ENCODE measurements around the gene CAND2. TPM values are rescaled to one million over a fixed set of nuclear protein-coding genes. Genes with fewer than 3 reads are reported as not detected.

CAND2 gene
- total and polyA plus RNA-seq, 10 of the 15 experiments (the other 5 are each of a cell fraction or from before 2014, with no cell fraction given), result 0.03 to 1.9 (median 0.52) TPM

- TF ChIP-seq MLLT1 (IDR thresholded peaks at IDR 0.05) (no peak), ZBTB40 (IDR thresholded peaks at IDR 0.05; ENCODE audit: borderline replicate concordance) (no peak), JUNB (IDR thresholded peaks at IDR 0.05) (no peak), SREBF2 (IDR thresholded peaks at IDR 0.05; ENCODE audit: low read length) (no peak), CREM (IDR thresholded peaks at IDR 0.05; ENCODE audit: low read depth) (no peak)
- TF ChIP-seq, protein P1, sequence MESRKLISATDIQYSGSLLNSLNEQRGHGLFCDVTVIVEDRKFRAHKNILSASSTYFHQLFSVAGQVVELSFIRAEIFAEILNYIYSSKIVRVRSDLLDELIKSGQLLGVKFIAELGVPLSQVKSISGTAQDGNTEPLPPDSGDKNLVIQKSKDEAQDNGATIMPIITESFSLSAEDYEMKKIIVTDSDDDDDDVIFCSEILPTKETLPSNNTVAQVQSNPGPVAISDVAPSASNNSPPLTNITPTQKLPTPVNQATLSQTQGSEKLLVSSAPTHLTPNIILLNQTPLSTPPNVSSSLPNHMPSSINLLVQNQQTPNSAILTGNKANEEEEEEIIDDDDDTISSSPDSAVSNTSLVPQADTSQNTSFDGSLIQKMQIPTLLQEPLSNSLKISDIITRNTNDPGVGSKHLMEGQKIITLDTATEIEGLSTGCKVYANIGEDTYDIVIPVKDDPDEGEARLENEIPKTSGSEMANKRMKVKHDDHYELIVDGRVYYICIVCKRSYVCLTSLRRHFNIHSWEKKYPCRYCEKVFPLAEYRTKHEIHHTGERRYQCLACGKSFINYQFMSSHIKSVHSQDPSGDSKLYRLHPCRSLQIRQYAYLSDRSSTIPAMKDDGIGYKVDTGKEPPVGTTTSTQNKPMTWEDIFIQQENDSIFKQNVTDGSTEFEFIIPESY (IDR thresholded peaks at IDR 0.05), result no peak
Observed at GRCh38 chr3:12815719-12816118, 19.2 kb downstream of the CAND2 start (continued).

Measured in GM12878 (cell line).